Fibroblast of upper back skin (primary cell): ENCODE results near the gene GNA12.
"Not testable (repeated sequence)": the region's sequence is repeated elsewhere in the genome, so short reads cannot be mapped to it uniquely, and the experiment has no call there.

Experiments used
- DNase-seq: peaks from one replicate; pipeline ENCODE4 v3.0.0-alpha.2; 2013

The GNA12 gene

DNA sequence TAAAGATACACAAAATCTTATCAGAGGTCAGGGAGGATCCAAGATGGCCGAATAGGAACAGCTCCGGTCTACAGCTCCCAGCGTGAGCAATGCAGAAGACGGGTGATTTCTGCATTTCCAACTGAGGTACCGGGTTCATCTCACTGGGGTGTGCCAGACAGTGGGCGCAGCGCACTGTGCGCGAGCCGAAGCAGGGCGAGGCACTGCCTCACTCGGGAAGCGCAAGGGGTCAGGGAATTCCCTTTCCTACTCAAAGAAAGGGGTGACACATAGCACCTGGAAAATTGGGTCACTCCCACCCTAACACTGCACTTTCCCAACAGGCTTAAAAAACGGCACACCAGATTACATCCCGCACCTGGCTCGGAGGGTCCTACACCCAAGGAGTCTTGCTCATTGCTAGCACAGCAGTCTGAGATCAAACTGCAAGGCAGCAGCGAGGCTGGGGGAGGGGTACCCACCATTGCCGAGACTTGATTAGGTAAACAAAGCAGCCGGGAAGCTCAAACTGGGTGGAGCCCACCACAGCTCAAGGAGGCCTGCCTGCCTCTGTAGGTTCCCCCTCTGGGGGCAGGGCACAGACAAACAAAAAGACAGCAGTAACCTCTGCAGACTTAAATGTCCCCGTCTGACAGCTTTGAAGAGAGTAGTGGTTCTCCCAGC is 100.5 kb downstream of the GNA12 start:
- DNase-seq, result not testable (repeated sequence)

DNA sequence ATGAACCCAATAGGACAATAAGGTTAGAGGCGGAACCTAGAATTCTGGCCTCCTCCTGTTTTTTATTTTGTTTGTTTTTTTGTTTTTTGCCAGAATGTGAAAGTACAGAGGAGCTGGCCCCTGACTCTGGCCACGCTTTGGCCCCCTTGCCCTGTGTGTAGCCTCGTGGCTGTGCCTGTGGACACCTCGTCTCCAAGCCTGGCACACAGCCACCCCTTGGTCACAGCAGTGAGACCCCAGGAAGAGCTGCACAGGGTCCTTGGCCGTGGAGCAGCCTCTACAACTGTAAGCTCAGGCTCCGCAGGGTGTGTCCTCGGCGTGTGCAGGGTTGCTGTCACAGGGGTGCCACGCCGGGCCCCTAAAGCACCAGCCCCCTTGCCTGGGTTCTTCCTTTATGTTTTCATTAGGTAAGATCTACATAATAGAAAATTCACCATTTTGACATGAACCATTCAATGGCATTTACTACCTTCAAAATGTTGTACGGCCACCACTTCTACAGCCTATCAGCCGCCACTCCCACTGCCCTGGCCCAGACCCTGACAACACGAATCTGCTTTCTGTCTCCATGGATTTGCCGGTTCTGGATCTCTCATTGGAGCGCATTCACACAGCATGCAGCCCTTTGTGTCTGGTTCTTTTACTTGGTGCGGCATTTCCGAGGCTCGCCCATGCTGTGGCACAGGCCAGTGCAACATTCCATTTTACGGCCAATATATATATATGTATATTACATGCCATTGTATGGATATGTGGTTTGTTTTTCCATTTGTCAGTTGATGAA is 105.2 kb downstream of the GNA12 start:
- DNase-seq, result no peak

DNA sequence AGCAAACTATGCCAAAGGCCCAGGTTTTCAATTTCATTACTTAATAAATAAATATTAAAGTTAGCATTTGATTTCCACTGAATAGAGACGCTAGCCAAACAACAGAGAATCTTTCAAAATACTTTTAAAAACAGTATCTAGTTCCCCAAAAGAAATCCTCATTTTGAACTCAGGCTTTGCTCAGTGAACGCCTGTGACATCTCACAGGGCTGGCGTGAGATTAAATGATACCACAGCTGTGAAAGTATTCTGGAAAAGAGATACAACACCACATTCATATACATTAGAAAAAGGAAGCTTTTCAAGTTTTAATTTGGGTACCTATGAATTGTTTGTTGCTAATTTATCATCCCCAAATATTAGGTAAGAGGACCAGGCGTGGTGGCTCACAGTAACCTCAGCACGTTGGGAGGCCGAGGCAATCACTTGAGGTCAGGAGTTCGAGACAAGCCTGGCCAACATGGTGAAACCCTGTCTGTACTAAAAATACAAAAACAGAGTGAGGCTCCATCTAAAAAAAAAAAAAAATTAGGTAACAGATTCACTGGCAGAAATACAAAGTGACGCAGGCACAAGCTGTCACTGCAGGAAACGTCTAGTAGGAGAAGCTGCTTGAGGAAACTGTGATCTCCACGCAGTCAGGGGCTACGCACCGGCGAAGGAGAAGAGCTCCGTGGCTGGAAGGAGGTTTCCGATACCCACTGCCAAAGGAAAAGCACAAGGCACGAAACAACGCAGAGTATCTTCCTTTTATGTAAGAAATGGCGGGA is 106.2 kb downstream of the GNA12 start:
- DNase-seq, result no peak

DNA sequence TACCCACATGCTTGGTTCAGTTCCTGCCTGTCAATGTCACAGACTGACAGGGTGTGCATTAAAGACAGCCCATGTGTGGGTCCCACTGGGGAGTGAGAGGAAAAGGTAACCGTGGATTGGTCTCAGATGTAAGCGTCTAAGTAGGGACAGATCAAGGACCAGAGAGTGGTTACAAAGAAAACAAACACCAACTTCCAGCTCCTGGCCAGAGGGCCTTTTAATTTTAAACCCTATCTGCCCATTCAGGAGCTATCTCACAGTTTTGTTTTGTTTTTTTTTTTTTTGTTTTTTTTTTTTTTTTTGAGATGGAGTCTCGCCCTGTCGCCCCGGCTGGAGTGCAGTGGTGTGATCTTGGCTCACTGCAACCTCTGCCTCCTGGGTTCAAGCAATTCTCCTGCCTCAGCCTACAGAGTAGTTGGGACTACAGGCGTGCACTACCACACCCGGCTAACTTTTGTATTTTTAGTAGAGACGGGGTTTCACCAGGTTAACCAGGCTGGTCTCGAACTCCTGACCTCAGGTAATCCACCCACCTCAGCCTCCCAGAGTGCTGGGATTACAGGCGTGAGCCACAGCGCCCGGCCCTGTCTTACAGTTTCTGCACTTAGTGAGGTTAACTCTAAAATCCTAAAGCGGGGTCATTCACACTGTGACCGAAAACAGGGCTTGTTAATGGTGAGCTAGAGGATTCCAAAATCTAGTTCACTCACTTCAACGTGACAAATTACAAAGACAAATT is 106.9 kb downstream of the GNA12 start:
- not testable (repeated sequence) for DNase-seq

DNA sequence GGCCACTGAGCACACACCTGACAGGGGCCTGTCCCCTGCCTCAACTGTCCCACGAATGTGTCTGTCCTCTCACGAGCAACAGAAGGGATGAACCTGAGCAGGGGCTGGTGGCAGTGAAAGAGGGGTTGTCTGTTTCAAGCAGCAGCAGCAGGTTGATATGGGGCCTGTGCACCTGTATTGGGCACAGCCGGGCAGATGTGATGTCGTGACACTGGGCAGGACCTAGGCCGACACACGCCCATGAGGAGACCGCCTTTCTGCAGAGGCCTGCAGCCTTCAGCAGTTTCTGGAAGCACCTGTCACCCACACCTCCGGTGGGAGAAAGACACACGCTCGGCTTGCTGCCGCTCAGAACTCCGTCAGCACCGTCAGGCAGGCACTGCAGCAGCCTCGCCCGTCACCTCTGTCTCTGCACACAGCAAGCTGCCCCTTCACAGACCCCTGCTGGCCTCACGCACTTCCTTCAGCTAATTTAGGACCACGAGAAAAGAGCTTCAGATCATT is 107.6 kb downstream of the GNA12 start:
- no peak for DNase-seq

DNA sequence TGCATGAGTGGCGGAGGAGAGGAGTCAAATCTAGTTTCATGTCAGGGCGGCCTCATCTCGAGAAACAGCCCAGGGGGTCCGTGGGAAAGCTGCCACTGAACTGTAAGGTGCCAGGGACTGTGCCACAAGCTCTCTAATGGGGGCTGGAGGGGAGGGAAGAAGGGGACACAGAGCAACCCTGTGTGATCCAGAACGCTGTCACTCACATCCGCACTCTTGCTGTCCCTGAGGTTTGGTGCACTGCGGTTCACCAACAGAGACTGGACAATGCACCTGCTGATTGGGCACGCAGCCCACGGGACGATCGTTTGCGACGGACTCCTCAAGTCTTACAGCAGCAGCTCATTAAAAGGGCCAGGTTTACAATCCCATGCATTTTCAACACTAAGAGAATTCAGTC is 108.4 kb downstream of the GNA12 start:
- DNase-seq, result no peak

DNA sequence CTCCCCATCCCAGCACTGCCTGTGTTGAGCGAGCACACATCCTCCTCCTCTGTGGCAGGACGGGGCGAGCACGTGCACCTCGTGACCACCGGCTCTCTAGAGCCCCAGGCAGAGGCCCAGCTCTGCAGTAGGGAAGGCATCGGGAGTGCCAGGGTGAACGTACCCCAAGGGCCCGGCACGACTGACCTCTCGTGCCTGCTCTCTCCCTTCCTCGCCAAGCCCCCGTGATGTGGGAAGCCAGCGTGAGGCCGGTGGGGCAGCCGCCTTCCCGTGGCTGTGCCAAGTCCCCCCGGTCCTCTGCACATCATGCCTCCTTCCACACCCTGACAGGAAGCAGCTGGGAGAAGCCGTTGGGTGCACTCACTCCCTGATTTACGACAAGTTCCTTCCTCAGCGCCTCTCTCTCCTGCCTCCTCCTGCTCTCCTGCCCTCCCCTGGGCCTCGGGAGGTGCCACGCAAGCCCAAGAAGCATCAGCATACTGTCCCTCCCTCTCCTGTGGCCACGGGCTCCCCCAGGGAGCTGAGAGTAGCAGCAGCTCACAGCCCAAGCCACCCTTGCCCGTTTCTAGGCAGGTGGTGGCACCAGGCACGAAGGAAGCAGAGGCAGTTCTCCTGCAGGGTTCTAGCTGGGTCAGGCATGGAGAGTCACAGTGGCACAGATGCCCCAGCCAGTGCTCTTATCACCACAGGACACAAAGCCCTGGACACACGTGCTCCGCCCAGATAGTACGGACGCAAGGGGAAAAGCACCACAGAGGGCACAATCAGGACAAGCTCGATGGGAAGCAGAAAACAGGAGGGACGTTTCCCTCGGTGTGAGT is 109.1 kb downstream of the GNA12 start:
- DNase-seq, result no peak

DNA sequence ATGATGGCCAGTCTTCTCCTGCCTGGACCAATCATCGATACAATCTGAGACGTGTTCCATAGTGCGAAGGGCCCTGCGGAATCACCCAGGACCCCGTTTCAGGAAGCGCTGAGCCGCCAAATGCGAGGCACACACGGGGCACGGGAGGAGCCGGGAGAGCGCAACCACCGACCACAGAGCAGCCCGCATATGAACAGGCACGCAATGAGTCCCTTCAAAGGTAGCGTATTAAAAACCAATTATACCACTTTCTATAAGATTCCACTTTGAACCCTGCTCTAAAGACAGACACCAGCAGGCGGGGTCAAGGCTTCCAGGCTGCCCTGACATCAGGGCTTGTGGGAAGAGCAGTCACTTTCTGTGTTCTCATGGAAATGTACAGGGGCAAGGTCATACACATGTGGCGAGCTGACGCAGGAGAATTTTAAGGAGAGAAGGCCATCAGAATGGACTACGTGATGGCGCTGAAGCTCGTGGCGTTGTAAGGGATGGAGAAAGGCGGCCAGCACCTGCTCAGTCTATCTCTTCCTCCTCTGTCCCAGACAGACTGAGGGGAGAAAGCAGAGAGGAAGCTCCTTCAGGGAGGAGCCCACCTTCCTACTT is 109.9 kb downstream of the GNA12 start:
- DNase-seq, result no peak

DNA sequence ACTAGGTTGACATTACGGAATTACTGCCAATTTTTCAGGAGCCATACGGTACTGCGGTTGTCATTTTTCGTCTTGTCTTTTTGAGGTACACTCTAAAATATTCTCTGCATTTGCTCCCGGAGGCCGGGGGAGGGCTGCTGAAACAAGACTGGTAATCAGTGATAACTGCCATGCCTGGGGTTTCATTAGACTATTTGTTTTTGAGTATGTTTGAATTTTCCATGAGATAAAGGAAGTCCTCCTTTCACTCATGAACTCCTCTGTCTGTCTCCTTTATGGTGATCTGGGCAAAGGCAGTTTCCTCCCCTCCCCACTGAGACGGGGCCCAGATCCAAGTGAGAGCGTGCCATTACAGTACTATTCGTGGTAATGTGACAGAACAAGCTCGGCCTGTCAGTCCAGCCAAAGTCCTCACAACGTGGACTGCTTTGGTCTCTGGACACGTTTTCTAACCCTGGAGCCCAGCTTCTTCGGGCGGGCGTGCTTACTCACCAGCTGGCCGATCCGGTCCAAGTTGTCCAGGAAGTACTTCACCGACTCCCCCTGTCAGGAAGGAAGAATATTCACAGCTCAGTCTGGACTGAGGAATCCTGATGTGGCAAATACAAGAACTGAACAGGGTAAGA is 111.0 kb downstream of the GNA12 start:
- DNase-seq, result peak; percentile 17

DNA sequence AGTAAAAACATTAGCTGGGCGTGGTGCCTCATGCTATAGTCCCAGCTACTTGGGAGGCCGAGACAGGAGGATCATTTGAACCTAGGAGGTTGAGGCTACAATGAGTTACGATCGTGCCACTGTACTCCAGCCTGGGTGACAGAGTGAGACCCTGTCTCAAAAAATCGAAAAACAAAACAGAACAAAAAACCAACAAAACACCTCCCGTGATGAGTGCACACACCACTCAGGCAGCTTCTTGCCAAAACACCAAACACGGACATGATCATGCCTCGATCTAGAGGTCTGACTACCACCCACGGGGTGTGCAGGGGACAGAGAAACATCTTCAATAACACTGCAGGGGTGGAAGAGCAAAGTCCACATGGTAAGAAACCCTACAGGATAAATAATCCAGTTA is 111.7 kb downstream of the GNA12 start:
- DNase-seq, result no peak

DNA sequence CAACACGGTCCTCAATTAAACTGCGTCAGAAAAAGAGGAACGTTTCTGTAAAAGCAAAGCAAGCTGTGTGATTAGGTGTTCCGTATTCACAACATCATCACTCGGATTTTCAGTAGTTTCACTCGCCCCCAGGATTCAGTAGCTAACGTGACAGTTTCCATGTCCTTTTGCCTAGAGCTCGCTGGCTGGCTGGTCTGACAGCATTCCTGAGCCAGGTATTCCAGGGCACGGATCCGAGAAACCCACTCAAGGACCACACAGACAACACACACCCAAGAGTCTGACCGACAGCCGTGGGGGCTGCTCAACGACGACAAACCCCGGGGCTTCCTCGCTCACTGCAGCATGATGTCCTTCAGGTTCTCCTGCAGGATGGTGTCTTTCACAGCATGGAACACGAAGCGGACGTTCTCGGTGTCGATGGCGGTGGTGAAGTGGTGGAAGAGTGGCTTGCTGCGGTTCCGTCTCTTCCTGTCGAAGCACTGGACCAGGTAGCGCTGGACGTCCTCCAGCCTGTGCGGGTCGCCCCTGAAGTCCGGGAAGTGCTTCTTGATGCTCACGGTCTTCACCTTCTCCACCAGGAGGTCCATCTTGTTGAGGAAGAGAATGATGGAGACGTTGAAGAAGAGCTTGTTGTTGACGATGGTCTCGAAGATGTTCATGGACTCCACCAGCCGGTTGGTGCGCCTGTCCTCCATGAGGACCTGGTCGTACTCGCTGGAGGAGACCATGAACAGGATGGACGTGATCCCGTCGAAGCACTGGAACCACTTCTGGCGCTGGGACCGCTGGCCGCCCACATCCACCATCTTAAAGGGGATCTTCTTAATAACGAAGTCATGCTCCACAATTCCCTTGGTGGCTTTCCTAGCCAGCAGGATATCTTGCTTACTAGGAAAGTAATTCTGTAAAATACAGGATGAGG is 113.0 kb downstream of the GNA12 start:
- no peak for DNase-seq

DNA sequence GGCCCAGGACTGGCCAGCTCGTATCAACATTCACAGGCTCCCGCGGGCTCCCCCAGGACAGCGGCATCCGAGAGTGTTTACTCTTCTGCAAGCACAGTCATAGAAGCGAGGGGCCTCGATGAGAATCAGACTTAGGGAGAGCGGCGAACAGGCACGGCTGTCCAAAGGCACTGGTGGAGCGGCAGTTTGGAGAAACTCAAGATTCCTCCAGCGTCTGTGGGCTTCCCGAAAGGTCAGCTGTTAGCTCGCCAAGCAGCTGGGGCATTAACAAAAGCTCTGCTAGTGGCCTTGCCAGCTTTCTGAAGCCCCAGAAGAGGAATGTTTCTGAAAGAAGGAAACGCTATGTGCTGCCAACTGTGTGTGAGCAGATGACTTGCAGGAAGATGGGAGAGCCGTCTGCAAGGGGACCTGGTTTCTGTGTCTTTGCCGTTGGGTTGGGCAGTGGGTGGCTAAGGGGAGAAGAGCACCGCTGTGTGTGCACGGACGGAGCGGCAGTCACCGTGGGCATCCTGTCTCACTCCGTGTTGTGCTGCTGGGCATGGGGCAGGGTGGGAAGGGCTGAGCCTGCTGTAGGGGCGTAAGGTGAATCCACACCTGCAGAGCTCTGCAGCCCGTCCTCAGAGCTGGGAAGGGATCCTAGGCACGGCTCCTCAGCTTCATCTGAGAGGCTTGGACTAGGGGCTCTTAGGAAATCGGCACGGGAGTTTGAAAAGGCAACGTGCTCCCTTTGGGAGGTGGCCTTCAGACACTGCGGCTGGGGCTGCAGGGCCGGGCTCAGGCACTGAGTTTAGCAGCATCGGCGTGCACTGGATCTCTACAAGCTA is 114.0 kb downstream of the GNA12 start:
- DNase-seq, result no peak

DNA sequence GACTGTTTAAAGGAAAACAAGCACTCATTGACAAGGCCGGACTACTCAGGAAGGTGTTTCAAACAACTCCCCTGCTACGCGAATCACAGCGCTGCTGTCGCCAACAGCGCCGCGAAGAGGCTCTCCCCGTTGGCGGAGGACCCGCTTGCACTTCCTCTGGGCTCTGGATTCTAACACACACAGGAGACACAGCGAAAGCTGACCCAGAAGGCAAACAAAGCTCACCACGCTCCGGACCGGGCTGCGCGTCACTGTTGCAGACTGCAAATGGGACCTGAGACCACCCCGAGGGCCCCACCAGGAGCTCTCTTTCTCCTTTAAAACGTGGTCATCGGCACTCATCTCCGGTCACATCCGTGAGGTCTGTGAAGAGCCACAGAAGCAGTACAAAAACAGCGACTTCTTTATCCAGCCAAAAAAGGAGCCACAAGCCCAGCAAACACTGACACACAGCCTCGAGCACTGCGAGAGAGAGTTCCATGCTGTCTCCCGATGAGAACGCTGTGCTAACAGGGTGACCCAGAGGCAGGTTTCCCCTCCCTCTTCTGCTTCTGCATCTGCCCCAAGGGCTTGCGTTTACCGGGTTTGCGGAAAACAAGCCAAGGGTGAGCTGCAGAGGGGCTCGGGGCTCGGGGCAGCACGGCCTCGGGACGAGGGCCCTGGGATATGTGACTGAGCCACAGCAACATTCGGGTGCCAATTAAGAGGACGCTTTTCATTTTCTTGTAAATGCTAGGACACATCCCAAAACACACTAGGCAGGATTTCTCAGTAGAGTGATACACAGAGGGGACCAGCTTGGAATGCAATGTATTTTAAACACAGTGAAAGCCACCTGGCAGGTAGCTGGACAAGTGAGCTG is 114.8 kb downstream of the GNA12 start:
- no peak for DNase-seq

DNA sequence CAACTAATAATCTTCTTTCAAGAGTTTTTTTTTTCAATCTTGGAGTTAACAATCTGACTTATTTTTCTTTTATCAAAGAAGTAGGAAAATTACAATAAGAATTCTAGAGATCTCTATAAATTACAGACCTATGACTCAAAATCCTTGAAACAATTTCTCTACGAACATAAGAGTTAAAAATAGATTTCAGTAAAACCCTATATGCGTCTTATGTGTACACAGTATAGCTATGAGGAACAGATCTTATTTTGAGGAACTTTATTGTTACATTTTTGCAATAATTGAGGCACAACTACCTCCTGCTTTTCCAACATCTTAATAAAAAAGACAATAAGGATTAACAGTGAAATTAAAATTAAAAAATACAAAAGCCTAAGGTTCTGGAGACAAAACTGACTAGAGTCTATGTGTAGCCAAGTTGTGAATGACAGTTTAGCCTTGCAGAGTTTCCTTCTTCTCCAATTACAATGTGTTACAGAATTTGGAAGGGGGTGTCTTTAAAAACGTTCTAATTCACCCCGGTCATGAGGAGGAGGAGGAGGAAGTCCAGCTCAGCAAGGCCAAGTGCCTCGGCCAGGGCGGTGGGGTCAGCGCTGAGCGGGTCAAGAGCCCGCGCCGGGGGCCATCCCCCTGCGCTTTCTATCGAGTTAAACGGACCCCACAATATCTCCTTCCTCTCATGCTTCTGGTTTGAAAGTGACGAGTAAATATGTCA is 115.6 kb downstream of the GNA12 start:
- peak; percentile 25 for DNase-seq

DNA sequence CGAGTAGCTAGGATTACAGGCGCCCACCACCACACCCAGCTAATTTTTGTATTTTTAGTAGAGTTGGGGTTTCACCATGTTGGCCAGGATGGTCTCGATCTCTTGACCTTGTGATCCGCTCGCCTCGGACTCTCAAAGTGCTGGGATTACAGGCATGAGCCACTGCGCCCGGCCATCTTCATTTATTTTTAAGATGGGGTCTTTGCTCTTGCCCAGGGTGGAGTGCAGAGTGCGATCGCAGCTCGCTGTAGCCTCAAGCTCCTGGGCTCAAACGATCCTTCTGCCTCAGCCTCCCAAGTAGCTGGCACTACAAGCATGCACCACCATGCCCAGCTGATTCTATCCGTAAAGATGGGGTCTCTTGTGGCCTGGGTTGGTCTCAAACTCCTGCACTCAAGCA is 116.9 kb downstream of the GNA12 start:
- DNase-seq, result not testable (repeated sequence)

DNA sequence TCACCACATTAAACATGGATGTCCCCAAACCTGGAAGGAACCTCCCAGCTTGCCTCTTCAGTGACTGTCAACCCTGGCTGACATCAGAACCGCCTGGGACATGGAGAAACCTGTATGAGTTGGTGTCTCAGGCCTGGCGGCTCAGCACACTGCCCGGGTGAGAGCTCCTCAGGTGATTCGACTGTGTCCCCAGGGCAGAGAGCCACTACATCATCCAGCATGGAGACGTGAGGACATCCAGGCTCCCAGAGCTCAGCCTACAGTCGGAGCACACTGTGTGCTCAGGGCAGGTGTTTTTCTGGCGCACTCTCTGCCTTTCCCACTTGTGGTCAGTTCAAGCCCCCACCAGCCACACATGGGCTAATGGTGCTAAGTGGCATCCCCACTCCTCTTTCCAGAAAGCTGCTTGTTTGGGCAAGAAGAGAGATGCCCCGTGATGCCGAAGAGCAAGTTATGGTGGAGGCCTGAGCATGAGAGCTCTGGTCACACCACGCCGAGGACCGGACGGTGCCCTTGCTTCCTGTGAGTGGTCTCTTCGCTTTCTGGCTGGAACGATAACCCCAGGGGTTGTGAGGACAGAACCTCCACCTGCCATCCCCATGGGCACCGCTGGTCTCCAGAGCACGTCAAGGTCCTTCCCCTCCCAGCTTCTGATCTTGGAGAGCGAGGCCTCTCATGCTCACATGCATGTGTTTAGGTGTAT is 117.6 kb downstream of the GNA12 start:
- no peak for DNase-seq
